Middle frontal gyrus (tissue), 1 donor: ENCODE data around the gene PARVB.
"Not testable (repeated sequence)": the region's sequence is repeated elsewhere in the genome, so short reads cannot be mapped to it uniquely, and the experiment has no call there.

ENCODE experiments used
- DNase-seq: peaks from one replicate; pipeline ENCODE4 v3.0.0-alpha.2; 2015; ENCODE audit warnings: low spot score; ENCODE audit errors: extremely low spot score

Gene PARVB

DNA sequence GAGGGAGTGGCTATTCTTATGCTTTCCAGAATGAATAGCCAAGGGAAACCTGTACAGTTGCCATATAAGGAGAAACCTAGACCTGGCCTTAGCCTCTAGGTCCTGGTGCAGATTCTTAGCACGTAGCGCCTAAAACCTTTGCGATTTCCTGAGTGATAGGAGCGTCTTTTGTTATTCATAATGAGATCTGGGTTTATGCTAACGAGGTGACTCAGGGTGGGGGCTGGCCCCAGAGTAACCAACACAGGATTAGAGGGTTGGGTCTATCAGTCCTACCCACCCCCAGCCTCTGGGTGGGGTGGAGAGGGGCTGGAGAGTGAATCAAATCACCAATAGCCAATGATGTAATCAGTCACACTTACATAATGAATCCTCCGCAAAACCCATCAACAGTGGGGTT lies 83.2 kb downstream of the PARVB start:
- DNase-seq: no peak

DNA sequence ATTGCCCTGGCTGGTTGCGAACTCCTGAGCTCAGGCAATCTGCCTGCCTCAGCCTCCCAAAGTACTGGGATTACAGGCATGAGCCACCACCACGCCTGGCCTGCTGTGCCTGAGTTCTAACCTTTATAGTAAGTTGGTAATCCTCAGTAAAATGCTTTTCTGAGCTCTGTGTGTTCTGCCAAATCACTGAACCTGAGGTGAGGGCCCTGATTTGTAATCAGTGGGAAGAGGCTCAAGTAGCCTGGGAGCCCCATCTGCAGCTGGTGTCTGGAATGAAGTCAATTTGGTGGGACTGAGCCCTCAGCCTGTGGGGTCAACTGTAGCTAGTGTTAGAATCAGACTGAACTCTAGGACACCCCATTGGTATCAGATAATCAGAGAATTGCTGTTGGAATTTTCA lies 84.0 kb downstream of the PARVB start:
- no peak for DNase-seq

DNA sequence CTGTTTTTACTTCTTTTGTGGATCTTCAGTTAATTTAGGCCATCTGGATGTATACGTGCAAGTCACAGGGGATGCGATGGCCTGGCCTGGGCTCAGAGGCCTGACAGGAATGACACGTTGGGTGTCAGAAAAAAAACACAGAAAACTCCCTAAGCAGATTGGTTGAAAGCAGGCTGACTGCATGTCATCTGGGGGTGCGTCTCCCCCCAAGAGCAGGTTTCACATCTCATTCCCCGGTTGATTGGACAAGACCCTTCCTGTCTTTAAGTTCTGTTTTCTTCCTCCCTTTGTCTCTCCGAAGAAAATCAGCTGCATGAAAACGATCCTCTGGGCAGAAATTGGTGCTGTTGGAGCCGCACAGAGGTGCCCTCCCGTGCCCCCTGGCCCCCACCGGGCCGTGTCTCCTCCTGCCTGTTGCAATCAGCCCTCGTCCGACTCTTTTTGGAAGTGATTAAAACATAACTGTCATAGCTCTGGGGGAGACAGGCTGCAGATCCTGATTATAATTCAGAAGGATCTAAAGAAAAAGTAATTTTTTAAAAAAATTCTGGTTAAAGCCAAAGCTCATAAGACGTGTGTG lies 84.8 kb downstream of the PARVB start:
- no peak for DNase-seq

DNA sequence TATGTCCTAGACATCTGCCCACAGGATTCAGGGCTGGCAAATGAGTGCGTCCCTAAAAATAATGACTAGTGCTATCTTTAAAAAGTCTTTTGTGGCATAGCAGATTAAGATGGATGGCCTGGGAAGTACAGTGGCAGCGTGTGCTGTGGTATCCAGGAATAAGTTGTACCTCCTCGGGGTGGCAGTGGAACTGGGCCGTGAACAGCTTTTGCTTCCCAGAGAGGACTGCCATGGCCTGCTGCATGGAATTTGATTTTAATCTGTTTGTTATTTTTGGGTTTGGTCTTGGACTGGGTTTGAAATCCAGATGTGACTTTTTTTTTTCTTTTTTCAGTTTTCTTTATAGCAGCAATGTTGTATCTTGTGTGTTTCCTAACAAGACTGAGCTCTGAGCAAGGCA lies 85.3 kb downstream of the PARVB start:
- DNase-seq: no peak

DNA sequence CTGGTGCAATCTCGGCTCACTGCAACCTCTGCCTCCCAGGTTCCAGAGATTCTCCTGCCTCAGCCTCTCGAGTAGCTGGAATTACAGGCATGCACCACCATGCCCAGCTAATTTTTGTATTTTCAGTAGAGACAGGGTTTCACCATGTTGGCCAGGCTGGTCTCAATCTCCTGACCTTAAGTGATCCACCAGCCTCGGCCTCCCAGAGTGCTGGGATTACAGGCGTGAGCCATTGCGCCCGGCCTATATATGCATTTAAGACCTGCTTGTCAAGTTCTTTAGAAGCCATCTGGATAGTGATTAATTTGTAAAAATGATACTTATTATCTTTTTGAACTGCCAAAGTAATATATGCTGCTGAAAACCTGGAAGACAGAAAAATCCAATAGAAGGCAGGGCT lies 86.6 kb downstream of the PARVB start:
- not testable (repeated sequence) for DNase-seq

DNA sequence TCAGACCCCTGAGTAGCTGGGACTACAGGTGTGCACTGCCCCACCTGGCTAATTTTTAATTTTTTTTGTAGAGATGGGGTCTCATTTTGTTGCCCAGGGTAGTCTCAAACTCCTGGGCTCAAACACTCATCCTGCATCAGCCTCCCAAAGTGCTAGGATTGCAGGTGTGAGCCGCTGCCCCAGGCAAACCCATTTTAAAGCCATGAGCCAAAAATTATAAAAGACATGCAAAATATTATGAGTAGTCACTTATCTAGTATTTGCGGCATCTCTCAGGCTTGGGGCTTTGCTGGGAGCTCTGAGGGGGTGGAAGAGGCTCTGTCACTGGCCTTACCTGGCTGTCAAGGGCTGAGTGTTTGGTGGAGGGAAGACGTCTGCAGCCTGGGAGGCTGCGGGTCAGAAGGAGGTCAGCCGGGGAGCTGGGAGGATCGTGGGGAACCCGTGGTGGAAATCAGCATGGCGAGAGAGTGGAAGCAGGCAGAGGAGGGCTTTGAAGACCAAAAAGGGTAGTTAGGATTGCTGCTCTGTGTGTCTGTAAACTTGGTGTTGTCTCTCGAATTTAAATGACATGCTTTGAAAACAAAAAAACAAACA lies 87.6 kb downstream of the PARVB start:
- DNase-seq: no peak

DNA sequence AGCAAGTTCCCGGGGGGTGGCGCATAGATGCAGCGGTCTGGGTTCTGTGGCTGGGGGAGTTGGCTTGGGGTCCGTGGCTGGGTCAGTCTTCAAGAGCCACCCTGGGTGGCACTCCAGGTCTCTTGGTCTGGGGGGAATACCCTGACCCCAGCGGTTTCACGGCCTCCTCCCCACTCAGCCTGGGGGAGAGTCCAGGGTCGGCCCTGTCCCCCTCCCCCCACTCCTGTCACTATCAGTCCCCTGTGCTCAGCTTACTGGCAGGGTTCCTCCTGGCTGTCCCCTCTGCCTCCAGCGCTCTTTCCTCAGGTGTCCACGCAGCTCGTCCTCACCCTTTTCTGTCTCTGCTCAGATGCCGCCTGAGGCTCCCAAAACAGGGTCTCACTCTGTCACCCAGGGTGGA lies 88.1 kb downstream of the PARVB start:
- no peak for DNase-seq

DNA sequence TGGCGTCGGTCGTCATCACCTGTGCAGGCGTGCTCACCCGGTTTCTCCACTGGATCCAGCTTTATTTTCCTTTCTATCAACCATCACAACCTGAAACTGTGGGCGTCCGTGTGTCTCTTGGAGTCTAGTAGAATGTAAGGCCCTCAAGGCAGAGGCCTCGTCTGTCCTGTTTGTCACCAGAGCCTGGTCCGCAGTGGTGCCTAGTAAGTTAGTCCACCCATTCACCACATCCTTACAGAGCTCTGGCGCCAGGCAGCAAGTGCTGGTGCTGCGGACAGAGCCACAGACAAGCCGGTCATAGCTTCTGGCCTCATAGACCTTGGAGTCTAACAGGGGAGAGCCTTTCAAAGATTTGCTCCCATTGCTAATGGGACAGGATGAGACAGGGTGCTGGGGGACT lies 92.2 kb downstream of the PARVB start:
- DNase-seq: no peak

DNA sequence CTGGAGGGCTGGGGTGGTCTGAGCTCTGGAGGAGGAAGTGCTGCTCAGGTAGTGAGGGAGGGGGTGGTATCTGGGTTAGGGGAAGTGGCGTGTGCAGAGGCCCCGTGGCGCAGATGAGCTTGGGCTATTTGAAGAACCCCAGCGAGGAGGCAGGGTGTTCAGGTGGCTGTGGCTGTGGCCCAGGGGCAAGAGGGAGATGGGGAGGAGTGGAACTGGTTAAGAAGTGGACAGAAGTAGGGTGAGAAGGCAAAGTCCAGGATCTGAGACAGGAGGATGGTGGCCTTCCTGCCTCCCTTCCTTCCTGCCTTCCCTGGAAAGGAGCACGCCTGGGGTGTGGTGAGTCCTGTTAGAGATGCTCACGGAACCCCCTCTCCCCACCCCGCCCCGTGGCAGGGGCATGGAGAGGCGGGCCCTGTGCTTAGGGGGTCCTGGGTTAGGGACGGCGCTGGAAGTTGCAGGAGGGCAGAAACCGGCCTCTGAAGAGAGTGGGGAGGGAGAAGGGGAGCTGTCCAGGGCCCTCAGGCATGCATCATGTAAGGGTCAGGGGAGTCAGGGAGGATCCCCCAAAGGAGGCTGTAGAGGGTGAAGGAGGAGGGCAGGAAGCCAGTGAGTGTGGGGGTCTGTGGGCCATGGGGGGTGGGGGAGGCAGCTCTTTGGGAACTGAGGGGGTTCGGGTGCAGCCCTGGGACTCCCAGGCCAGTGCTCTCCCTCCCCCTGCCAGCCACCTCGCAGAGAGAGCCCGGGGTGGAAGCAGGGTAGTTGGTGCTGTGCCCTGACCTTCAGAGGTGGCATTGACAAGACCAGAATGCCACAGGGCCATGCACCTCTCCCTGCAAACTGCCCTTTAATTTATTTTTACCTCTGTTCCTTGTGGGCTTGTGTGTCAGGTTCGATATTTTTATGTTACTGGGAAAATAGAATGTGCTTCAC lies 92.9 kb downstream of the PARVB start:
- no peak for DNase-seq

DNA sequence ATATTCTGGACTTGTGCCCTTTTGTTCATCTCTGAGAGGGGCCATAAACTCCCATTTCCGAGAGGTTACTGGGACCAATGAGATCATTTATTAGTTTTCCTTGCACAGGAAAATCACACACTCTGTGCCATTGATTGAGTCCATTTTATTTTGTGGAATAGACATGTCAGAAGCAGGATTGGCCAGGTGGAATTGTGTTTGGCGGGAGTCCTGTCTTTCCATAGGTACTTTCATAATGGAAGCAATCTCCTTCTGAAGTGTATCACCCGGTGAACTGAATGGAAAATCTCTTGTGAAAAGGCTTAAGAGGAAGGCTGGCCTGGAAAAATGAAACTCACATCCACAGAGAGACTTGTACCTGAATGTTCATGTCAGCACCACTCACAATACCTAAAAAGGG lies 93.6 kb downstream of the PARVB start:
- DNase-seq: no peak

DNA sequence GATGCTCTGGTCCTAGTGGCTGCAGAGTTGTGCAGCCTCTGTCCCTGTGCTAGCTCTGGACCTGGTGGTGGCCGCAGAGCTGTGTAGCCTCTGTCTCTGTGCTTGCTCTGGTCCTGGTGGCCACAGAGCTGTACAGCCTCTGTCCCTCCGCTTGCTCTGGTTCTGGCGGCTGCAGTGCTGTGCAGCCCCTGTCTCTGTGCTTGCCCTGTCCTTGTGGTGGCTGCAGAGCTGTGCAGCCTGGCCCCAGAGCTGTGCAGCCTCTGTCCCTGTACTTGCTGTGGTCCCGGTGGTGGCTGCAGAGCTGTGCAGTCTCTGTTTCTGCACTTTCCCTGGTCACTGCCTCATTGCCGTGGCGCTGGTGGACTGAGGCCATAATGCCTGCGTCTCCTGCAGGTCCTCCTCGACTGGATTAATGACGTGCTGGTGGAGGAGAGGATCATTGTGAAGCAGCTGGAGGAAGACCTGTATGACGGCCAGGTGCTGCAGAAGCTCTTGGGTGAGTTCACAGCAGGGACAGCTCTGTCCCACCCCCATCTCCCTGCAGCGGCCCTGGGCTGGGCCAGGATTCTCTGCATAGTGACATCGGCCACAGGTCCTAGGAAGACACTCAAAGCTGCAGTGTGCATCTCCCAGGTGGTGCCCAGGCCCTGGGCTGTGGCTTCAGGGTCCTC lies 94.7 kb downstream of the PARVB start:
- no peak for DNase-seq

DNA sequence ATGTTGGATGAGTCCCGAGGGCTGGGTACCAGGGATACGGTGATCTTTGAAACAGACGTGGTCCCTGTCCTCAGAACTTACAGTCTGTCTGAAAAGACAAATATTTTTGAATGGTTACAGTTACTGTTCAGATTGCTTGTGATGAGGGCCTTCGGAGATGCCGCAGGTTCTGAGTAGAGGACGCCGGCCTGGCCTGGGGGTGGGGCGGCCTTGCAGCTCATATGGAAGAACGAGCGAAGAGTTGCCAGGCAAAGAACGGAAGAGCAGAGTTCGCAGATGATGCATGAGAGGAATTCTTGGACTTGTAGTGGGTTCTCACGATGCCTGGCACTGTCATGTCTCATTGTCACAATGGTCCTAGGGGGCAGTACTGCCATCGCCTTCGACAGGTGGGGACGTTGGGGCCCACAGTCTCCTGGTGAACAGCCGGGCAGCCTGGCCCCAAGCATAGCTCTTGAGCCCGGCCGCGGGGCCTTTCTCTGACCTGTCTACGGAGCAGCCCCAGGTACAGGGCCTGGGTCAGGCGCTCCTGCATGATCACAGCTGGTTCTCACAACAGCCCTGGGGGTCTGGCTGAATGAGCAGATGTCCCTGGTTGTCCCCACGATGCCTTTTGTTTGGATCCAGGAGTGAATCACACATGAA lies 95.7 kb downstream of the PARVB start:
- DNase-seq: no peak

DNA sequence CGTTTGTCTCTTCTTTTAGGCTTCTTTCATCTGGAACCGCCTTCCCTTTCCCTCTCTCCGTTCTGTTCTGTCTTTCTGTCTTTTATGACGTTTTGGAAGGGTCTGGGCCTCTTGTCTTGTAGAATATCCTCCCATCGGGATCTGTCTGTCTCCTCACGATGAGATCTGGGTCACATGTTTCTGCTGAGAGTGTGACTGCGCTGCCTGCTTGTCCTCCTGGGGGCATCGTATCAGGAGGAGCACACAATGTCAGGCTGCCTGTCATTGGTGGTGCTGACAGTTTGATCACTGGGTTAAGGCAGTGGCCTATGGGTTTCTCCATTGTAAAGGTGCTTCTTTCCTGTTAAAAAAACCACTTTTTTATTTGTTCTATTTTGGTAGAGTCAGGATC lies 96.2 kb downstream of the PARVB start:
- no peak for DNase-seq

DNA sequence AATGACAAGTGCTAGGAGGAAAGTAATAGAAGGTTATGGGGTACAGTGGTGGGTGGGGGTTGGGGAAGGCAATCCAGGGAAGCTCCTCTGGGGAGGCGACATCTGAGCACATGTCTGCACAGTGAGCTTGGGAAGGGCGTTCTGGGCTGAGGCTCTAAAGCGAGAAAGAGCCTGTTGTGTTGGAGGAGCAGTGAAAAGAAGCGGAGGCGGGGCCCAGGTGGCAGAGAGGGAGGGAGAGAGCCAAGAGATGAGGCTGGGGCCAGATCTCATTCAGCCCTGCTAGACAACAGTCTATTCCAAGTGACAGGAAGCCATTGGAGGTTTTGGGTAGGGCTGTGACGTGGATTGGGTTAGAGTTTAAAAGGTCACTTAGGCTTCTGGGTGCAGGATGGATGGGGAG lies 101.3 kb downstream of the PARVB start:
- DNase-seq: no peak

DNA sequence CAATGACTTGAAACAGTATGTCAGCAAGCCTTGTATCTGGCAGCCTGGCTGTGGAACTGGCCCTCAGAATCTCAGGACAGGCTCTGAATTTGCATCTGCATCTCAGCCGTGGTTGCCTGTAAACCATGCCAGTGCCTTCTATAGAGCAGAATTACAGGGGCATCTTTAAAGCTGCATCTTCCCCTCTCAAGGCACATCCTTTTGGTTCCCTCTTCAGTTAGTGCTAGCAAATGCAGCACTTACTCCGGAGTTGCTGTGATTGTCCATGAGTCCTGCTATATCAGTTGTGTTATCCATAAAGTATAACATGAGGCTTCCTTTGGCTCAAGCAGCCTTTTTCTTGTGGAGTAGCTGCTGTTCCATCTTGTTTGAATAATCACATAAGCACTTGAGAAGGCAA lies 102.7 kb downstream of the PARVB start:
- no peak for DNase-seq

DNA sequence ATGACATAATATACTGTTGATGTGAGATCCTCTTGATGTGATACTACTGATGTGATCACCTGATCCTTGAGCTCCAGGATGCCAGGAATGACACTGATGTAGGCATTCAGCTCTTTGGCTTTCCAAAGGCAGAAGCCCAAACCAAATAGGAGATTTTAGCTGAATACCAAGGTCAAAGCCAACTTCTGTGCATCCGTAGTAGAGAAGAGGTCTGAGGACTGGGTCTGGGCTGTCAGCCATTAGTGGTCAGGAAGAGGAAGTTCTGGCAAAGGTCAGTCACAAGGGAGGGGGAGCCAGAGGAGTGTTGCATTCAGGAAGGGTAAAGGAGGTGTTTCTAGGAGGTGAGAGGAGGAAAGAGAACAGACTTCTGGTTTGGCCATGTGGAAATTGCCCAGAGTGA lies 103.3 kb downstream of the PARVB start:
- no peak for DNase-seq

DNA sequence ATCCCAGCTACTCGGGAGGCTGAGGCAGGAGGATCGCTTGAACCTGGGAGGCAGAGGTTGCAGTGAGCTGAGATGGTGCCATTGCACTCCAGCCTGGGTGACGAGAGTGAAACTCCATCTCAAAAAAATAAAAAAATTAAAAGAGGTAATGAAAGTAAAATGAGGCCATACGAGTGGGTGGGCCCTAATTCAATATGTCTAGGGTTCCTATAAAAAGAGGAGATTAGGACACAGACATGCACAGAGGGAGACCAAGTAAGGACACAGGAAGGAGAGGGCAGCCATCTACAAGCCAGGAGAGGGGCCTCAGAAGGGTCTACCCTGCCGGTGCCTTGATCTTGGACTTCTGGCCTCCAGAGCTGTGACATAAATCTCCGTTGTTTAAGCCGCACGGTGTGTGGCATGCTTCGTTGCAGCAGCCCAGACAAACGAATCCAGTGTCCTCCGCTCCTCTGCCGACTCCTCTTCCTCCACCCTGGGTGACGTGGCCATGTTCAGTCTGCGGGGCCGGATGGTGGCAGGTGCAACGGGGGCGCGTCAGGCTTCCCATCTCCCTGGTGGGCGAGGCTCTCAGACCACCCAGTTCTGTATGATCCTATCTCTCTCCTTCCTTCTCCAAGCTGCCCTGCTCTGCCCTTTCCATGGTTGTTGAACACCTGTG lies 105.0 kb downstream of the PARVB start:
- DNase-seq: no peak

DNA sequence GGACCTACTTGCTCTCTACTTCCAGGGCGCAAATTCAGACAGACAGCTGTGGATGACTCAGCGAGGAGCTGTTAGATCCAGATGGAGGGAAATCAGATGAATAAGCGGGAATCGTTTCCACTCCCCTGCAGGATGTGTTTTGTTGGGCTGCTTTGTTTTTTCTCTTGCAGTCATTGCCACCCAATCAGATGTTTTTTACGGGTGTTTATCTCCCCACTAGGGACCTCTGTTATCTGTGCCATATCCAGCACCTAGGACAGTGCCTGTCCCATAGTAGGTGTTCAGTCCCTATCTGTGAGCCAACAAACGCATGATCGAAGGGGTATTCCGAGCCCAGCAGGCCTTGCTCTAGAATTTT lies 105.5 kb downstream of the PARVB start:
- DNase-seq: peak; percentile 5

DNA sequence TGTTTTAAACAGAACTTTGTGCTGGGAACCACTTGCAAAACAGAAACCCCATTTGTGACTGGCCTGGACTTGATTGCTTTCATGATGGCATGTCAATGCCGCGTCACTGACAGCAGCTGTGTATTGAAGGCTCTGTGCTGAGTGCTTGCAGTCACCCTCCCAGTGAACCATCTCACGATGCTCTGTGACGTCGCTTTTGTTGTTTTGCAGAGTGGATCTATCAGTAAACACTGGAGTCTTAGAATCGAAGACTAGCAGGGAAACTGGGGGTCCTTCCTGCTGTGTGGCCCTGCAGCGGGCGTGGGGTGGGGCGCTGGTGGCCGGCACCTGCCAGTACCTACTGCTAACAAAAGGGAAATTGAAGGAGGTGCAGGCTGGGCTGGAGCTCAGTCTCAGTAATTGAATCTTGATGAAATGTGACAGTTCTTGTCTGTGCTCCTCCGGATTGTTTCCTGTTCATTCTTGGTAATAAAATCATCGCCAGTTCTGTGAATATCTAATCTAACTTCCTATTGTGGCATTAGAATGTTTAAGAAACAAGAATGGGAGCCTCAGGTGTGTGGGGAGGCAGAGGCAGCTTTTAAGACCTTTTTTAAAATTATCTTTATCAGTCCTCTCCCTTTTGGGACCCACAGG lies 106.1 kb downstream of the PARVB start:
- DNase-seq: no peak

DNA sequence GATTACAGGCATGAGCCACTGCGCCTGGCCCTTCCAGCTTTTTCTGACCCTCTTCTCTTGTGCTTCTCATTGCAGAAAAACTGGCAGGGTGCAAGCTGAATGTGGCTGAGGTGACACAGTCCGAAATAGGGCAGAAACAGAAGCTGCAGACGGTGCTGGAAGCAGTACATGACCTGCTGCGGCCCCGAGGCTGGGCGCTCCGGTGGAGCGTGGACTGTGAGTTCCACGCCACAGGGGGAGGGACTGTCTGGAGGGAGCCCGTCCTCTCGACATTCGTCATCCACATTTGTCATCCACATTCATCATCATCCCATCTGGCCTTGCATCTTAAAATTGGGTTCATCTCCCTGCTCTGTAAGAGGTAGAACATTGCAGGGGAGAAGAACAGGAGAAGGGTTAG lies 107.3 kb downstream of the PARVB start:
- no peak for DNase-seq
